Lower lobe of right lung (tissue), 2 donors: Measurements from ENCODE around the gene UBE2J2. TPM values are rescaled to one million over a fixed set of nuclear protein-coding genes. Genes with fewer than 3 reads are reported as not detected.

Source experiments
- ATAC-seq, 2 donors: fragments of 200-7000 bp; cut with Tn5 transposase; one replicate each; pipeline ENCODE4 v1.9.1; 2020 to 2022; ENCODE audit warnings: mild to moderate bottlenecking in 2 of 2, moderate library complexity in 2 of 2
- DNase-seq: peaks from one replicate; pipeline ENCODE4 v3.0.0-alpha.2; 2020
- H3K27ac ChIP-seq: fragments of 200-600 bp; one replicate; pipeline ENCODE4 v1.8.0; 2022
- H3K27me3 ChIP-seq: fragments of 200-600 bp; one replicate; pipeline ENCODE4 v1.8.0; 2022; ENCODE audit warnings: low read depth
- H3K36me3 ChIP-seq: fragments of 200-600 bp; one replicate; pipeline ENCODE4 v1.8.0; 2022; ENCODE audit warnings: mild to moderate bottlenecking
- H3K4me1 ChIP-seq: fragments of 200-600 bp; one replicate; pipeline ENCODE4 v1.8.0; 2022
- H3K4me3 ChIP-seq: fragments of 200-600 bp; one replicate; pipeline ENCODE4 v1.8.0; 2022; ENCODE audit warnings: mild to moderate bottlenecking
- H3K9me3 ChIP-seq: fragments of 200-600 bp; one replicate; pipeline ENCODE4 v1.8.0; 2022
- intact Hi-C: fragments of 100-400 bp; cut with DNase I; formaldehyde crosslinking; loops from one replicate; pipeline ENCODE4 v1.11.0; 2022
- microRNA-seq: library from miRNA; unstranded; fragments of <30 nt; microRNA quantifications from one replicate; pipeline ENCODE4 v1.2.0, GENCODE V29; 2020; ENCODE audit warnings: borderline number of aligned reads
- total RNA-seq: library from RNA; stranded (reverse); fragmentation: NEBNext Ultra II Directional; extraction: Animal tissue kit (Norgen Biotek cat#: 25700); gene quantifications from one replicate; pipeline ENCODE4 v1.2.1, GENCODE V29; 2021
- TF ChIP-seq, protein P1 (sequence below): fragments of 200-600 bp; IDR thresholded peaks from one replicate; pipeline ENCODE4 v1.8.0; 2022; ENCODE audit warnings: antibody characterized with exemption, mild to moderate bottlenecking
- donor health status: DM: no; HTN: yes; CAD: no; lungs with severe emphysema.

The UBE2J2 gene
- total RNA-seq, 1 donor from 2014 or later = 49.9 TPM

DNA sequence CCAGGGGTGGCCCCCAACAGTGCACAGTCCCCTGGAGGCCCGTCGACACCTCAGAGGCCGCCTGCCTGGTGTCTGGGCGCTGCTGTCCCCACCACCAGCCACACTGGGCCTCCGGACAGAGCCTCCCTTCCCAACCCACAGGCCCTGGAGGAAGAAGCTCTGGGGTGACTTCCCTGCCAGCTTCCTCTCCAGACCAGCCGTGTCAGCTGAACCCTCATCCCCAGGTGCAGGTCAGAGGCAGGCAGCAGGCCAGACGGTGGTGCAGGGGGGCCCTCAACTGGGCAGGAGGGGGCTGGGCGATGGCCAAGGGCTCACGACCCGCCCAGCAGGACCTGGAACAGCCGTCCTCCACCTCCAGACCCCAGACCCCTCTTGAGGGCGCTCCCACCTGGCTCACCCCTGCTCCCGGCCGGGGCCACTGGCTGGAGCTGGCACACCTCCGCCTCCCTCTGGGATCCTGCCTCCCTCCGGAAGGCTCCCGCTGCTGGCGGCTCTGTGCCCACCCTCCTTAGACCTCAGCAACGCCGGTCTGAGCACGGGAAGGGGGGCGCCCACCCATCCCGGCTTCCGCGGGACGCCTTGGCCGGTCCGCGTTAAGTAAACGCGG lies 67.8 kb downstream of the UBE2J2 start:
- peak; percentile 41 for DNase-seq
- Histone ChIP-seq H3K27ac (no peak overlapping the region), H3K4me1 (peaks cover 11% of the 10 kb centered on the region), H3K9me3 (no peaks in the 10 kb centered on the region), H3K4me3 (peak overlapping the region; percentile 40), H3K27me3 (peaks cover 59% of the 10 kb centered on the region), H3K36me3 (no peaks in the 10 kb centered on the region)
- no peak for ATAC-seq
- intact Hi-C loops = no loop called here
- TF ChIP-seq, protein P1, sequence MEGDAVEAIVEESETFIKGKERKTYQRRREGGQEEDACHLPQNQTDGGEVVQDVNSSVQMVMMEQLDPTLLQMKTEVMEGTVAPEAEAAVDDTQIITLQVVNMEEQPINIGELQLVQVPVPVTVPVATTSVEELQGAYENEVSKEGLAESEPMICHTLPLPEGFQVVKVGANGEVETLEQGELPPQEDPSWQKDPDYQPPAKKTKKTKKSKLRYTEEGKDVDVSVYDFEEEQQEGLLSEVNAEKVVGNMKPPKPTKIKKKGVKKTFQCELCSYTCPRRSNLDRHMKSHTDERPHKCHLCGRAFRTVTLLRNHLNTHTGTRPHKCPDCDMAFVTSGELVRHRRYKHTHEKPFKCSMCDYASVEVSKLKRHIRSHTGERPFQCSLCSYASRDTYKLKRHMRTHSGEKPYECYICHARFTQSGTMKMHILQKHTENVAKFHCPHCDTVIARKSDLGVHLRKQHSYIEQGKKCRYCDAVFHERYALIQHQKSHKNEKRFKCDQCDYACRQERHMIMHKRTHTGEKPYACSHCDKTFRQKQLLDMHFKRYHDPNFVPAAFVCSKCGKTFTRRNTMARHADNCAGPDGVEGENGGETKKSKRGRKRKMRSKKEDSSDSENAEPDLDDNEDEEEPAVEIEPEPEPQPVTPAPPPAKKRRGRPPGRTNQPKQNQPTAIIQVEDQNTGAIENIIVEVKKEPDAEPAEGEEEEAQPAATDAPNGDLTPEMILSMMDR = no peak

DNA sequence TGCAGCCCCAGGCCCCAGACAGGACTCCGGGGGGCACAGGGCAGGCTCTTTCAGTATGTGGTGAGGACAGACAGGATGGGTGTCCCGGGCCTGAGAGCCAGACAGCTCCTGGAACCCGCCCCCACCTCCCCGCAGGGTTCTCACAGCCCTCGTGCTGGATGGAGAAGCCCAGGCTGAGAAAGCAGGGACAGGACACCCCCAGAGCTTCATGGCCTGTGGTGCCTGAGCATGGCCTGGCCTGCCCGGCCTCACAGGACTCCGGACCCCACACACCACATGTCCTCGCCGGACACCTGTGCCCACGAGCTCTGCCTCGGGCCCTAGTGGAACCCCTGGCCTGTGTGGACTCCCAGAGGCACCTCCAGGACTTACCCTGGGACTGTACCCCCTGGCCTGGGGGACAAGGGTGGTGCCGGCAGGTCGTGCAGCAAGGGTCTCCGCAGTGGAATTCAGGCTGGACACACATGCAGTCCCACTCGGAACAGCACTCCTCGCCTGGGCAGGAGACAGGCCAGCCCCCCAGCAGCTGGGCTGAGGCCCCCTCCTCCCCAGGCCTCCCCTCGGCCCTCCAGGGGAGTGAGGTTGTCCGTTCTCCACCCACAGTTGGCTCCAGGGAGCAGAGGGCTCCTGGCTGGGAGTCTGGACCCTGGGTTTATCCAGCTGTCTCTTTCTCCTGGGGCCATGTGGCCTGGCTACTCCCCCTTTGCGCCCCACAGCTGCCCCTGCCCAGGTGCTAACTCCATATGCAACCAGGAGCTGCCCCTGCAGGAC lies 68.5 kb downstream of the UBE2J2 start:
- Histone ChIP-seq H3K4me1 (peaks cover 16% of the 10 kb centered on the region), H3K27me3 (peaks cover 66% of the 10 kb centered on the region), H3K36me3 (no peaks in the 10 kb centered on the region), H3K9me3 (no peaks in the 10 kb centered on the region), H3K4me3 (no peak overlapping the region), H3K27ac (no peak overlapping the region)
- TF ChIP-seq, protein P1 = no peak
- ATAC-seq (no peak), DNase-seq (peak; percentile 34)
- intact Hi-C loops = no loop called here

DNA sequence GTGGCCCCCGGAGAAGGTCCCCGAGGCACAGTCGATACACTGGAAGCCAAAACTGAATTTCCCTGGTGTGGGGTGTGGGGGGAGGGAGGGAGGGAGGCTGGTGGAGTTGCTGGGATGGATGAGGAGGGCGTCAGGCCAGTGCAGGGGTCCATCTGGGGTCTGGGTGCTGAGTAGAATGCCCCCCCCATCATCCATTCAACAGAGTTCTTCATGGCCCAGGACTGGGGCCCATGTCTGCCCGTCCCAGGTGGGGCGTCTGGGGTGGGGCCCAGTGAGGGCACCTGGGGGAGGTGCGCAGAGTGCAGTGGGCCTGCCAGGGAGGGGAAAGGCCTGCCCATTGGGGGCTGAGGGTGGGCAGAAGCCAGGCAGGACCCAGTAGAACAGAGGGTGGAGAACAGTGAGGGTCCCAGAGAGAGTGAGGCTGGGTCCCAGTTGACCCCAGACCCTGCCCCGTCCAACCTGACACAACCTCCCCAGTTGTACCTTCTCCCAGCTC lies 69.2 kb downstream of the UBE2J2 start:
- DNase-seq (peak; percentile 19), ATAC-seq (no peak)
- no peaks in the 10 kb centered on the region for H3K9me3 ChIP-seq
- peaks cover 16% of the 10 kb centered on the region for H3K4me1 ChIP-seq
- intact Hi-C loops = no loop called here
- H3K36me3 ChIP-seq = no peaks in the 10 kb centered on the region
- H3K4me3 ChIP-seq = no peak overlapping the region
- H3K27me3 ChIP-seq = peaks cover 72% of the 10 kb centered on the region
- no peak overlapping the region for H3K27ac ChIP-seq
- TF ChIP-seq, protein P1 = no peak

Small RNAs within 50 kb of the gene (microRNA-seq; reads per million reads assigned to microRNA genes)
- gene MIR6726 = not detected
- not detected for gene MIR6727

Other genes with a start within 250 kb of the UBE2J2 start
- 0.65 TPM for gene RNF223, start 199.5 kb downstream of the UBE2J2 start, total RNA-seq
- gene C1orf159, start 157.8 kb downstream of the UBE2J2 start, total RNA-seq = 11.7 TPM
- gene TTLL10, start 100.0 kb downstream of the UBE2J2 start, total RNA-seq = 6.6 TPM
- gene TNFRSF18, start 67.3 kb downstream of the UBE2J2 start, total RNA-seq = 0.47 TPM
- gene TNFRSF4, start 59.7 kb downstream of the UBE2J2 start, total RNA-seq = 3.0 TPM
- gene SDF4, start 41.9 kb downstream of the UBE2J2 start, total RNA-seq = 127 TPM
- 13.7 TPM for gene B3GALT6, start 41.6 kb downstream of the UBE2J2 start, total RNA-seq
- gene C1QTNF12, start 27.1 kb downstream of the UBE2J2 start, total RNA-seq = 1.2 TPM
- gene SCNN1D, start 6.6 kb upstream of the UBE2J2 start, total RNA-seq = 4.3 TPM
- gene ACAP3, start 34.1 kb upstream of the UBE2J2 start, total RNA-seq = 50.6 TPM
- gene PUSL1, start 34.7 kb upstream of the UBE2J2 start, total RNA-seq = 16.2 TPM
- 88.9 TPM for gene INTS11, start 50.8 kb upstream of the UBE2J2 start, total RNA-seq
- 20.4 TPM for gene CPTP, start 50.9 kb upstream of the UBE2J2 start, total RNA-seq
- 0.65 TPM for gene TAS1R3, start 57.4 kb upstream of the UBE2J2 start, total RNA-seq
- 60.4 TPM for gene DVL1, start 75.6 kb upstream of the UBE2J2 start, total RNA-seq
- gene MXRA8, start 84.7 kb upstream of the UBE2J2 start, total RNA-seq = 39.3 TPM
- gene AURKAIP1, start 101.4 kb upstream of the UBE2J2 start, total RNA-seq = 82.4 TPM
- gene CCNL2, start 125.5 kb upstream of the UBE2J2 start, total RNA-seq = 165 TPM
- gene MRPL20, start 133.4 kb upstream of the UBE2J2 start, total RNA-seq = 79.8 TPM
- 22.3 TPM for gene ANKRD65, start 147.4 kb upstream of the UBE2J2 start, total RNA-seq
- 58.7 TPM for gene VWA1, start 161.8 kb upstream of the UBE2J2 start, total RNA-seq
- gene ATAD3C, start 175.8 kb upstream of the UBE2J2 start, total RNA-seq = 7.8 TPM
- 19.0 TPM for gene ATAD3B, start 197.9 kb upstream of the UBE2J2 start, total RNA-seq
- 14.1 TPM for gene ATAD3A, start 238.3 kb upstream of the UBE2J2 start, total RNA-seq